Fibroblast of peridontal ligament (primary cell): ENCODE measurements around the gene MCF2L.

Experiments
- DNase-seq: peaks from one replicate; pipeline ENCODE4 v3.0.0-alpha.2; 2010; ENCODE audit errors: extremely low read depth

The MCF2L gene

DNA sequence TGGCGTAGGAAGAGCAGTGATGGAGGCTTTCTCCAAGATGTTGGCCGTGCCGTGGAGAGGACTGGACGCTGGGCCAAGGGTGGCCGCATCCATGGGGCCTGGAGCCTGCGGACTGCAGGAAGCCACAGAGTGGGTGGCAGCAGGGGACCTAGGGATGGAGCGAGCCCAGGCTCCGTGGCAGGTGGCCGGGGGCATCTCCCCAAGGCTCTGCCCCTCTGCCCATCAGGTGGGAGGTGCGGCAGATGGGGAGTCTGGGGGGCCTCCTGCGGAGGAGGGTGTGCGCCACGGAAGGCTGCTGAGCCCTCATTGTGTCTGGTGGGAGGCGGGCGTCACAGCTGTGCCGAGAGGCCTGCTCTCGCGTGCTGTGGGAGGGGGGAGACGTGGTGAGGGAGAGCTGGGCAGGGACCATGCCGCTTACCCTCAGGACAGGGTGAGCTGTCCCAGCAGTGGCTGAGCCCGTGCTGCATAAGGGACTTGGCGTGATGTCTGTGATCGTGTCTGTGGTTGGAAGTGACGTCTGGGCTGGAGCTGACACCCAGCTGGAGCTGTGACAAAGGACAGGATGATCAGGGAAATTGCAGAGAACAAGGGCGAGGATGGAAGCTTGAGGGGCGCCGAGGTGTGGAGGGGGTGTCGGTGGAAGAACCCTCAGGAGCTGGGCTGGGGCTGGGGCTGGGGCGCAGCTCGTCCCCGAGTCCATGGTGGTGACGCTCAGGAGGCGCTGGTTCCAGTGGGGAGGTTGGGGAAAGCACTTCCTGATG lies 13.4 kb downstream of the MCF2L start:
- no peak for DNase-seq

DNA sequence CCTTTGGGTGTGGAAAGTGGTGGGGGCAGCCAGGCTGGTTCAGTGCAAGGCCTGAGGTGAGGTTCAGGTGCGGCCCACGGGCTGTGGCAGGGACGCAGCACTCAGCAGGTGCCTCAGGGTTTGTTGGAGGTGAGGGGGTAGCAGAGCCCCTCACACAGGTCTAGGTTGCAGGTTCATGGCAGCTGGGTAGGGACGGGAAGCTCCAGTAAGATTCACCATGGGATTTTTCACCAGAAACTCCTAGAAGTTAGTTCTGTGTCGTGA lies 14.0 kb downstream of the MCF2L start:
- no peak for DNase-seq

DNA sequence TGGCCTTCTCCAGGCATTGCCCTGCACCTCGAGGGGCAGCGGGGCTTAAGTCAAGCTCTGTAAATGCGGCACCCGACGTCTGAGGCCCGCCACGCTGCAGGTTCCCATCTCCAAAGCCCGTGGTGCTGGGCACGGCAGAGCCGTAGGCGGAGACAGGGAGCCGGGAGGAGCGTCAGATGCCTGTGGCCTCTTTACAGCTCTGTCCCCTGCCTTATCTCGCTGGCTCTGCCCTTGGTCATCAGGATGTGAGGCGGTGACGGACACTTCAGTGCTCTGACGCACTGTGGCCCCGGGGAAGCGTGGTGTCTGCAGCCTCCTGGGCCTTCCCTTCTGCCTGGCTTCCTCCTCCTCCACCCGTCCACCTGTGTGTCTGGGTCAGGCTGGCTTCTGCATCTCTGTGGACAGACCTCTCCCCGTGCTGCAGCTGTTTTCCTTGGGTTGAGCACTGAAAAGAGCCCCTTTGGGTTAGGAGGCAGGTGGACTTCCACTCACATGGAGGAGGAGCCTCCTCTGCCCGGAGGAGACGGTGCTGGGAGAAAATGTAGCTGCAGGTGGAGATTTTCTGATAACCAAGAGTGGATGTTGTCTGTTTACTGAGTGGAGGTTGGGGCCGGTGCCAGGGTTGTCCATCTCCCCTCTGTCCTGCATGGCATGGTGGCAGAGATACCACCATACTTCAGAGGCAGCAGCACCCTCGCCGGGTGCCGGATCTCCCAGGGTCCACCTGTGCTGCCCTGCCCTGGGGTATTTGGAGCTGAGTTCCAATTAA lies 14.6 kb downstream of the MCF2L start:
- DNase-seq: no peak

DNA sequence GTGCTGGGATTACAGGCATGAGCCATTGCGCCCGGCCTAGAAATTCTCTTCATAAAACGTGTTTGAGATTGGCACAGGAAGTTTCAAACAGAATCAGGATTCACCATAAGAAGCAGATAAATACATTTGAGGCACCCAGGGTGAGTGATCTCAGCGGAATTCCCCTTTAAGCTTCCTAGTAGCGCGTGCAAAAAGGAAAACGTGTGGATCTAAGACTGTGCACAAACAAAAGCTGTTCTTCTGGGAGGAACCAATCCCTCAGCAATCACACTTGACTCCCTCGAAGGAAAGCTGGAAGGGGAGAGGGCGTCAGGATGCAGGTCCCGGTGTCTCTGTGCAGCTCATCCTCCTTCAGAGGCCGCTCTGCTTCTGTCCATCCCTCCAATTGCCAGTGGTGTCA lies 15.5 kb downstream of the MCF2L start:
- no peak for DNase-seq

DNA sequence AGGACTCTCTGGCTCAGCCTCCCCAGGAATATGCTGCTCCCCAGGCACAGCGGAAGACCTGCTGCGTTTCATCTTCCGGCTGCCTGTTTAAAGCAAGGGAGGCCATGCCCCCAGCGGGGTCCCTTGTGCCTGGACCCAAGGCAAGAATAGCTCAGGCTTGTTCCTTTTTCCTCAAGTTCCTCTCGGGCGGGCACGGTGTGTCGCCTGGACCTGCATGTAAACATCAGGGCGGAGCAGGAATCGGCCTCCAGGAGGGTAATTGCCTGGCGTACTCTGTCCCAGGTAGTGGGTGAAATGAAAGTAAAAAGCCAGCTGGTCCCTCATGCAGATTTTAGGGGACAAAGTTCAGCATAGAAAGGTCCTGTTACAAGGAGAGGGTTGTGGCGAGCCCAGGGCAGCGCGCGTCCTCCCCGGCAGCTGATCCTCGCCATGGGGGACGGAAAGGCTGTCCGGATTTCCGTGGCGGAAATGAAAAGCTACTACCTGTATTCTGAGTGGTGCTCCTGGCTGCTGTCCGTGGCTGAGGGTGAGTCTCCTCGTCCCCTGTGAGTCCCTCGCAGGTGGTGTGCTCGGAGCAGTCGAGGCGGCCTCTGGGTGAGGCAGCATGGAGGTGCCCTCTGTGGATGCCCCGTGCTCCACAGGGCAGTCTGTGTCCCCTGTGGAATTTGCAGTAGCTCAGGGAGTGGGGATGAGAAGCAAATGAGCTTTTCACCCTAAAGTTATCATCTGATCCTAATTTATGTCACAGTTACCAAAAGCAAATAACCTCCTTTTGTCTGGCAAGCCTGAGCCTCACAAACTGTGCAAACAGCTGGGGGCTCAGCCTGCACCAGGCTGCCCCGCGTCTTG lies 16.2 kb downstream of the MCF2L start:
- no peak for DNase-seq

DNA sequence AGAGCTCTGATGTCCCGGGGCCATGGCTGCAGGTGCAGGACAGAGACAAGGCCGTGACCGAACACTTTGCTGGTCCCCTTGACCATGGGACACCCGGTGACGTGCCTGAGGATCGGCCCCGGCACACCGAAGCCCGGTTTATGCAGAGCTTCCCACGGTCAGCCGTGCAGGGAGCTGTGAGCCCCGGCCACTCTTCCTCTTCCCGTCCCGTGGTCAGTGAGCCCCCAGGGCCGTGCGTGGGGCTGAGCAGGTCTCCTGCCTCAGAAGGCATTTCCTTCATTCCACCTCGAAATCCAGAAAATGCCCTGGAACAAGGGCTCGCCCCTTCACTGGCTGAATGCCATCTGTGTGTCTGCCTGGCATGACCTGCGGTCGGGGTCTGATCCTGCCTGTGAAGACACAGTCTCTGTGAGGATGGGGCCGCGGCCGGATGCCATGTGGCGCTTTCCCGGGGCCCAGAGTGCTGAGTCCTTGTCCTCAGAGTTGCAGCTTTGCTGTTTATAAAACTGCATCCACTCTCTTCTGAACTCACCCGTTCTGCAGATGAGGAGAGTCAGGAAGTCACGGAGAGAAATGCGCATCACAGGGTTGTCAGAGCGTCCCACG lies 16.9 kb downstream of the MCF2L start:
- DNase-seq: no peak

DNA sequence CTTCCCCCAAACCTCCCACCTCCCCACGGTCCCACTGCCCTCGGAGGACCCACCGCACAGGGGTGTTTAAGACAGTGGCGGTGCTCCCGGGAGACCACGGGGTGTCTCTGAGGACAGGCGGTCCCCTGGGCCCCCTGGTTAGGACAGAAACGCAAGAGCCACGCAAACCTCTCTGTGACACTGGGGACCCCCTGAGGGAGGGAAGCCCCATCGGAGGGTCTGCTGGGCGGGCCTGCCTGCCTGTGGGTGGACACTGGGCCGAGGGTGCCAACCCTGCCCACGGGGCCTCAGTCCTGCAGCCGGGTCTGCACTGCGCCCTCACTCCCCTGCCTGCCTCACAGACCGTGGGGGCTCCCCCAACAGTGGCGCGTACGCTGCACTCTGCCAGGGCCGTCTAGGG lies 17.5 kb downstream of the MCF2L start:
- DNase-seq: no peak

DNA sequence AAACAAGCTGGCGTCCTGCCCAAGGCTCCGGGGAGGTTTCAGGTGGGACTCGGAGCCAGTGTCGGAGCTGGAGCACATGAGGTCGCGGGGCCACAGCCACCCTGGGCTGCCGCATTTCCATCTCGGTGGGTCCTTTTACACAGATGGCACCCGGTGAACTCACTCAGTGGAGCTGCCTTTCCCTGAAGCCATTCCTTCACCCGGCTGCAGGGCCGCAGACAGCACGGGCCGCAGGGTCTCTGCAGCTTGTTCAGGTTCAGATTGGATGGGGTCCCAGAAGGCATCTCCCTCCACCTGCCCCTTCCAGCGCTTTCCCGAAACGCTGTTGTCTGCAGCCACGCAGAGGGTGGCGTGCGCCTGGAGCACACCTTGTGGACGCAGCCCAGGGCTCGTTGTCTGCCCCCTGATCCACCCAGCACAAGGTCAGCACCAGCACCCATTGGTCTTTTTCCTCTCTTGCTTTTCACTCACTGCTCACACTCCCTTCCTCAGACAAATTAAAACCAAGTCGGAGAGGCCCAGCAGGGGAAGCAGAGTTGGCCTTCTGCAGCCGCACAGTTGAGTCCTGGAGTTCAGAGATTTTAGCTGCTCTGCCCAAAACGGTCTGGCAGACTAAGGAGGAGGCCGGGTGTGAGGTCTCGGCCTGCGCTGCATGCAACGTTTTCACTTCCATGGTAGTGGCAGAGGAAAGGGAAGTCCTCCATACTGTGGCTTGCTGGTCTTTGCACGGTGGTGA lies 18.1 kb downstream of the MCF2L start:
- no peak for DNase-seq

DNA sequence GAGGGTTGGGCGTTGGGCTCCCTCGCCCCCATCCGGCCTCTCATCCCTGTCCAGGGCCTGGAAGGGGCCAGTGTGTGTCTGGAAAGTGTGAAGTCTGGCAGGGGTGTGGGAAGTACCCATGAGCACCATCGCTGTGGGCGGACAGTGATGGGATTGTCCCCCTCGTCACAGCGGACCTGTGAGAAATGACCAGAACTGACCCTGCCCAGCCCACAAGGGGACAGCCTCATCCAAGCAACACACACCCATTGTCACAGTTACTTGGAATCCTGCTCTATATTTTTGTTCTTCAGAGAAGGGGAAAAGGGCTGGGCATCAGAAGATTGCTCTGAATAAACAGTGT lies 18.6 kb downstream of the MCF2L start:
- DNase-seq: no peak

DNA sequence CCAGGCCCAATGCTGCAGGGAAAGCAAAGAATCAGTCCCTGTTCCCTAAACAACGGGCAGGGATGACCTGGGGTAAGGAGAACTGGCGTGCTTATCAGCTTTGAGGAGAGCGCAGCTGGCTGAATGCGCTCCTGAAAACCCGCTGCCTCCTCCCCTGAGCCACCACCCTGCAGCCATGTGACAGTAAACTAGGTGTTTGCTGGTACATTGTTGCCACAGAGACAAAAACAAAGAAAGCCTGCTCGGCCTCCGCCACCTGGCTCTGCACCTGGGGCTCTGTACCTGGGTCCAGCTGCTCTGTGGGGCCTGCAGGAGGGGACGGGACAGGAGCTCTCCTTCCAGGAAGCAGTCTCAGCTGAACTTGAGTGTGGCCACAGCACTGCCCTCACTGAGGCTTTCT lies 21.8 kb downstream of the MCF2L start:
- no peak for DNase-seq

DNA sequence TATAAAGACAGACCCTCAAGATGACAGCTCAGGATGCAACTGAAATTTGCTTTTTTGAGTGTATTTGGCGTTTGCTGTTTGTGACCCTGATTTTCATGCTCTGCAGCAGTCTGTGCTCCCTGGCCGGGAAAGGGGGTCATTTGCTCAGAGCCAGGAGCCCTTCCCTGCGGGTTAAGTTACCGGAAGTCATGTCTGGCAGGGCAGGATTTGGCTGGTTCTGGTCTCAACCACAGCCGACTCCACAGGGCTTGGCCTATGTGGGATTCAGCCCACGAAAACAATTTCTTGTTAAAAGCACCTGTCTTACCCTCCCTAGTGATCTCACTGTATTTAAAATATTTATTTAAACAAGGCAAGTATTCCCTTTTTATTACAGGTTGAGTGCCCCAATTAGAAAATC lies 22.6 kb downstream of the MCF2L start:
- no peak for DNase-seq

DNA sequence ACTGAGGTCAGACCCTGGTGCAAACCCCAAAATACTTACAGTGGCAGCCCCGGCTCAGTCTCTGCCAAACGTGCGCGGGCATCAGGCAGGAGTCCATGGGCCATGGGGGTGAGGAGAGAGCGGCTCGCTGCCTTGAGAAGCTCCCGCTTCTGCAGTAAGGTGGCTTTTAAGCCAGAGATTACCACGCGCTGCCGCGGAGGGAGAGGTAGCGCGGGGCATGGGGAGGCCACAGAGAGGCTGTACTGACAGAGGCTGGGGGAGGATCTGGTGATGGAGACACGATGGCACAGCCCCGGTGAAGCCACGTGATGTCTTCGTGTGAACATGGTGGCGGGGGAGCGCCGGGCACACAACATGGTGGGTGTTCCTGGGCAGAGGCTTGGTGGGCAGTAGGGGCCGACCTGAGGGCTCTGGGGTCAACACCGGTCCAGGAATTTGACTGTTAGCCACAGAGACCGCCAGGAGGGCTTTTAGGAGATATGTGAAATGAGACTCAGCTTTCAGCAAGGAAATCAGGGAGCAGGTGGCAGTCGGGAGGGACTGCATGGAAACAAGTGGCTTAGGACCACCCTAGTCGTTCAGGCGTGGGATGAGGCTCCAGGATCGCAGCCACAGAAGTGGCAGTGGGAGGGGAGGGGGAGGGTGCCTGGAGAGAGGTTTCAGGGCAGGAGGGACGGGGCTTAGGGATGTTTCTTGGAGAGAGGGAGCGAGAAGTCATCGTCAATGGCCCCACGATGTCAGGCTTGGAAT lies 24.1 kb downstream of the MCF2L start:
- no peak for DNase-seq

DNA sequence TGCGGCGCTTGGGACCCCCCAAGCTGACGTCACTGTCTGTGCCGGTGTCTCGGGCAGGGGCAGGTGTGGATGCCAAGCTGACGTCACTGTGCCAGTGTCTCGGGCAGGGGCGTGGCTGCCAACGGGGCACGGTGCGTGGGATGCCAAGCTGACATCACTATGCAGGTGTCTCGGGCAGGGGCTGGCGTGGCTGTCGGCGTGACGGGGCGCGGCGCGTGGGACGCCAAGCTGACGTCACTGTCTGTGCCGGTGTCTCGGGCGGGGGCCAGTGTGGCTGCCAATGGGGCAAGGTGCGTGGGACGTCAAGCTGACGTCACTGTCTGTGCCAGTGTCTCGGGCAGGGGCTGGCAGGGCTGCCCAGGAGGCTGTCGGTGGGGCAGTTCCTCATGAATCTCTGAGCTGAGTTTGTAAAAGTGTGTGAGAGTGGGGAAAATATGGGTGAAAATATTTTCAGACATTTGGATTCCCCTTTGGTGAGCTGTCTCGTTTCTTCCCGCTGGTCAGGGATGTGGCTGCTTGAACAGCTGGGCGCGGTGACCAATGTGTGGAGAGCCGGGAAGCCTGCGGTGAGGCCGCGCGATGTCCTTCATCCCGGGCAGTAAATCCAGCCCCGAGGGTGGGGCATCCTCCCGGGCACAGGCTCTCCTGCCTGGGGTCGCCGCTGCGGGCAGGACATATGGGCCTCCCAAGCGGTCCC lies 25.2 kb downstream of the MCF2L start:
- DNase-seq: no peak

DNA sequence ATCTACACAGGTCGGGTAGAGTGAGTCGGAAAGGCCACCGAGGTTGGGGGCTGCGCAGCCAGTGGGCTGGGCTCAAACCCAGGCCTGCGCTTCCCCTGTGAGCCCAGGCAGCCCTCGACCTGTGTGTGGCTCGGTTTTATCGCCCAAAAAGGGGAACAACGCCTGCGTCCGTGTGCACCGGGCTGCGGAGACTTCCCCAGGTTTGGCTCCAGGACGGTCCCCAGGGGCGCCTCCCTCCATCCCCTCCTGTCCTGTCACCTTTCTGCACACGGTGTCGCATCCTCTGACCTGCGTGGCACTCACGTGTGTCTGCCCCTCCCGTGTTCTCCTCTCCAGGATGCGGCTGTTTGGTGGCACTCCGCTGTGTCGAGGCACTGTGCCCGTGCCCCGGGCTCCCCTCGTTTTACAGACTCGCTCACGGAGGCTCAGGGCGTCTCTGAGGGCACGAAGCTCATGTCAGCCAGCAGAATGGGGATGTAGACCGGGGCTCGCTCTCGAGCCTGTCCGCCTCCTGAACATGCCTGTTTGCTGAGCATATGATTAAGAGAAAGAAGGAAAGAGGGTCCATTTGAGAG lies 25.9 kb downstream of the MCF2L start:
- DNase-seq: no peak

DNA sequence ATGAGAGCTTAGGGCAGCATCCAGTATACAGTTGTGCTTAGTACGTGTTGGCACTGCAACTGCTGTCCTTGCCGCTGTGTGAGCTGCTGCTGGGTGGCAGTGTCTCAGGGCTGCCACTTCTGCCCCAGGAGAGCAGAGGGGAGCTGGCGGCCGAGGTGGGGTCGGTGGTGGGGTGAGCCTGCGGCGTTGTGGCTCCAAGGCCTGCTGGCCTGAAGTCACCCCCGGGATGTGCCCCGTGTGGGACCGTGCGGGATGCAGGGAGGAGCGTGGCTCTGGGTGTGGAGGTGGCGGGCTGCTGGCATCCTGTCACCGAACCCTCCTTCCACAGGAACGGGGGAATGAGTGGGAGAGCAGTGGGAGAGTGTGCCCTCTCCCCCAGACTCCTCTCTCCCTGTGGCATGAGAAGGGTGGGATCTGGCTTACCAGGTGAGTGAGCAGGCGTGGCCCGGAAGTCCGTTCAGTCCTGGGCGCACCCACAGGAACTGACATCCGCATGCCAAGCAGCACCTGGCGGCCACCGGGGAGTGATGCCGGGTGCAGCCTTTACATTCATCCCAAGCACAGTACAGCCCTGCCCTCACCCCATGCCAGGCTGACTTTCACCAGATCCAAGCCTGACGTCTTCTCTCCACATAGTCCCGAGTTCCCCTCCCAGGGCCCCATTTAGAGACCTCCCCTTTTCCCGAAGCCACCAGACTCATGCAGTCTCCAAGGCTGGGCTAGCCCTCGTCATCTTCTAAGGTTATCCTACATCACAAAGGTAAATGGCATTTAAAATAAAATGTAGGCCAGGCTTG lies 26.6 kb downstream of the MCF2L start:
- DNase-seq: no peak

DNA sequence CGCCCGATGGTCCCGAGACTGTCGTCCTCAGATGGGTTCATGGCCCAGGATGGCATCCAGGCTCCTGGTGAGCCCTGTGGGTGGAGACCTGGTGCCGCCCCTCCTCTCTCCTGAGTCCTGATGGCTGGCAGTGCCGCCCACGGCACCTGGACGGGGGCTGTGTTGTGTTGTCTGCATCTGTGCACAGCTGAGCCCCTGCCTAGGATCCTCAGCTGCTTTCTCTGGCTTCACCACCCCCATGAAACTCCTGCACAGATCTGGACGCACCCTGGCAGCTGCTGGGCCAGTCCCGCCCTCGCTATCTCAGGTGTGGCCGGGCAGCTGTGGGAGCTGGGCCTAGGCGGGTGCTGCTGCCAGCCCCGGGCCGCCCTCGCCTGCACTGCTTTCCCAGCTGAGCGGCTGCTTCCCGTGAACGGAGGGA lies 27.7 kb downstream of the MCF2L start:
- DNase-seq: no peak

DNA sequence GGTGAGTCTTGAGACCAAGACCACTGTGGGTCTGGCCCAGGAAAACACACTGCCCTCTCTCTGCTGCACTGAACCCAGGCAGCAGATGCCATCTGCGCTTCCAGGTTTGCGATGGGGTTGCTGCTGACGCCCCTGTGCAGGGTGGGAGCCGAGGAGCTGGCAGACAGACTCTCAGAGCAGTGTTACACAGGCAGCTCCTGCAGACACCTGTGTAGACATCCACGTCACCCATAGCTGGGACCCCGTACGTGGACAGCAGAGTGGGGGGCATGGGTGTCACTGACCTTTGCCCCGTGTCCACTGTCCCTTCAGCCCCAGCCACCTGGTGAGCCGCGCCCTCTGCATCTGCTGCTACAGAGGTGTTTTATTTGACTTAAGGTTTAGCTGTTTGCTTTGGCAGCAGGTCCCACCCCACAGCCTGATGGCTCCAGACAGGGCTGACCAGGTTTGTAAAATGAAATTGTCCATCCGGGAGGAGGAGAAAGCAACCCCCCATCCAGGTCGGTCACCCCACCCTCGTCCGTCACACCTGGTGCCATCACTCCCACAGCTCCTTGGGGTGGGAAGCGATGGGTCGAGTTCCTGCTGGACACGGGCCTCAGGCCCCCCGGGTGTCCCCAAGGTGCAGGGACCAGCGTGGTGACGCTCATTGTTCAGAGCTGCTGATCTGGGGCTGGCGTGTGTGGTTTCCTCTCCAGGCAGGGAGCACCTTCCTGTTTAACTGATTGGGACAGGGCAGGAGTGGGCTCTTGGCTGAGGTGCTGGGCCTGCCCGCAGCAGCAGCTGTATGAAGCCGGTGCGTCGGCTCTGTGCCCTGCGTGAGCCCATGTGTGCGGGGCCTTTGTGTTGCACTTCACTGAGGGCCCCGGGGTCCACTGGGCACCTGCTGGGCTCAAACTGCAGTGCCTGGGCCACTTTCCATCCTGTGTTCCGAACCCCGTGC lies 28.4 kb downstream of the MCF2L start:
- no peak for DNase-seq
